ENCODE measurements around the gene HOXA6. TPM values are rescaled to one million over a fixed set of nuclear protein-coding genes. Genes with fewer than 3 reads are reported as not detected.

The HOXA6 gene
- total RNA-seq, 1 experiment from 2014 or later: 3.4 TPM

DNA sequence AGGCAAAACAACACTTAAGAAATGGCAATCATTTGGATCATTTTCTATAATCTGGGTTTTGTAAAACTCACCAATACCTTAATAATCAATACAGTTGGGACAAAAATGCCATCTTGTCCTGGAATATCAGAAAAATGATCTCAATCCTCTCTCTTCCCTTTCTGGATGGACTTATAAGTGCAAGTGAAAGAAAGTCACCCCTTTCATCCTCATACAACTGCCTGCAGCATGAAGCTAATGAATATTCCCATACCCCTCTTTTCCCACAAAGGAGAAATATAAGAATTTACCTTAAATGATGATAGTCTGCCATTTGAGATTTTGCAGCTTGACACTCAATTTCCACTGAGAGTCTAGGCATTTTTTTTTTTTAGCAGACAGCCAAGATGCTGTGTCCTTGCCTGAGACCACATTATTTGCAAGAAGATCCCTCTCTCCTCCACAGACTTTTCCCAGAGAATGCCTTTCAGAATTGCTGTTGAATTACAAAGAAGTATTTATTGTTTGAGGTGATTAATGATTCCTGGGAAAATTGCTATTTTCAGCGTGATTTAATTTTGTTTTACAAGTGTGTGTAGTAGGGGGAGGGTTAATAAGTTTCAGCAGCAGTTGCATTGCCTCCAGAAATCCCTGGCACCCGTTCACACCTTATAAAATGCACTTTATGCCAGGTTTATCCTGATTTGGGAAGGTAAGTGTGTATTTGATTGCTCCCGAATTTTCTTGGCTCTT lies 20.8 kb downstream of the HOXA6 start:
- Histone ChIP-seq H3K4me2 (ENCODE audit: low read depth, low read length, poor library complexity, severe bottlenecking) (no peak overlapping the region), H3K36me3 (ENCODE audit: insufficient read depth, low read length) (no peaks in the 10 kb centered on the region), H3K27me3 (ENCODE audit: low read length) (no peaks in the 10 kb centered on the region), H2AFZ (ENCODE audit: low read length) (no peak overlapping the region), H3K9me2 (replicated peaks; ENCODE audit: insufficient read depth, low read length) (no peaks in the 10 kb centered on the region), H3K9ac (ENCODE audit: low read length) (no peak overlapping the region), H3K27ac (ENCODE audit: low read length) (no peak overlapping the region), H3K4me3 (ENCODE audit: low read length) (no peak overlapping the region), H3K9me3 (ENCODE audit: low read length) (no peaks in the 10 kb centered on the region), H3K4me1 (ENCODE audit: low read length) (peaks cover 9% of the 10 kb centered on the region), H4K20me1 (ENCODE audit: insufficient read depth, low read depth, low read length) (no peaks in the 10 kb centered on the region), H3K79me2 (ENCODE audit: low read length) (no peaks in the 10 kb centered on the region)
- no peak for DNase-seq

DNA sequence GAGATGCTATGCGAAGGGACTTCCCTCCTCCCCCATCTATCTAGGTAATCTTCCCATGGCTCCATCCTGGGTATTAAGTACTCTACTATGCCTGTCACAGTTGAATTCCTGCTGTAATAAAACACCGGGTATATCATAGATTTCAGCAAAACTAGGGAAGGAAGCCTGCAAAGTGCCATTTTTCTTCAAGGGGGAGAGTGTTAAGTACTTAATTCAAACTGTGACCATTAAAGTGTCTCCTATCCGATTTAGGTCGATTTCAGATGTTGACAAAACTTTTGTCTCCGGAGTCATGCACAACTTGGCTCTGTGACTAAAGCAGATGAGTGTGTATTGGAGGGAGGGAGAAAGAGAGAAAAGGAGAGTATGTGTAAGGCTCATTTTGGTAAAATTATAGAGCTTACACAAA lies 21.6 kb downstream of the HOXA6 start:
- H3K9me2 ChIP-seq (replicated peaks; ENCODE audit: insufficient read depth, low read length): no peaks in the 10 kb centered on the region
- H3K36me3 ChIP-seq (ENCODE audit: insufficient read depth, low read length): no peaks in the 10 kb centered on the region
- no peak overlapping the region for H3K9ac ChIP-seq (ENCODE audit: low read length)
- H3K79me2 ChIP-seq (ENCODE audit: low read length): no peaks in the 10 kb centered on the region
- H3K27me3 ChIP-seq (ENCODE audit: low read length): no peaks in the 10 kb centered on the region
- H4K20me1 ChIP-seq (ENCODE audit: insufficient read depth, low read depth, low read length): no peaks in the 10 kb centered on the region
- no peak for DNase-seq
- H3K27ac ChIP-seq (ENCODE audit: low read length): no peak overlapping the region
- H3K4me2 ChIP-seq (ENCODE audit: low read depth, low read length, poor library complexity, severe bottlenecking): no peak overlapping the region
- no peak overlapping the region for H3K4me3 ChIP-seq (ENCODE audit: low read length)
- no peak overlapping the region for H2AFZ ChIP-seq (ENCODE audit: low read length)
- H3K9me3 ChIP-seq (ENCODE audit: low read length): no peaks in the 10 kb centered on the region
- peaks cover 9% of the 10 kb centered on the region for H3K4me1 ChIP-seq (ENCODE audit: low read length)

DNA sequence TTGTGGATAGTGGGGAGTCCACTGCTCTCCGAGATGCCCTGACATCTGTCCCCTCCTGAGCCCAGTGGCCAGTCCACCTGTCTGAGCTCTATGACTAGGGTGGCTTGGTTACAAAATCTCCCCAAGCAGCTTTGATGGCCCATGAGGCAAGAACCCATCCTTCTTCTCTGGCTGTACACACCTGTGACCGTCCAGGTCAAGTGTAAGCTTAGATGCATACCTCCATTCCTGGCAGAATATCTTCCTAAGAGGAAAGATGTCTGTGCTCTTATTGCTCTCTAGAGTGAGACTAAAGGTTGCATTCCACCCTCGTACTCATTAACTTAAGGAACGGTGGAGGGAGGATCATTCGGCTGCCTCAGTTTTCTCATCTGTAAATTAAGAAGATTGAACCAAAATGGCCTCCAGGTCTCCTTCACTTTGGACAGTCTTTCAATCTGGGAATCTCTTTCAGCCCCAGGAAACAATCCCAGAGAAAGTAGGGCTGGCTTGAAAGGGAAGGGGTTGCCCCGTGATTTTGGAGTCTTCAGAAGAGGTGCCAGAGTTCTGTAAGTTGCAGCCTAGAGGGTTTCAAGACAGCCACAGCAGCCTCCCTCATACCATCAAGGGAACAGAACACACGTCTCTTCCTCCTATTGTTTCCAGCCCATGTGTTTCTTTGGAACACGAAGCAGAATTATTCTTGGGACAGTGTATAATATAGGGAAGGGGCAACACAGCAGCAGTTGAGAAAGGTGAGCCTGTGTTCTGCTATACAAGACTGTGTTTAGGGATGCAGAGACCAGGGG lies 22.5 kb downstream of the HOXA6 start:
- Histone ChIP-seq H3K27me3 (ENCODE audit: low read length) (no peaks in the 10 kb centered on the region), H2AFZ (ENCODE audit: low read length) (no peak overlapping the region), H4K20me1 (ENCODE audit: insufficient read depth, low read depth, low read length) (no peaks in the 10 kb centered on the region), H3K9ac (ENCODE audit: low read length) (no peak overlapping the region), H3K36me3 (ENCODE audit: insufficient read depth, low read length) (no peaks in the 10 kb centered on the region), H3K9me3 (ENCODE audit: low read length) (no peaks in the 10 kb centered on the region), H3K27ac (ENCODE audit: low read length) (no peak overlapping the region), H3K9me2 (replicated peaks; ENCODE audit: insufficient read depth, low read length) (no peaks in the 10 kb centered on the region), H3K79me2 (ENCODE audit: low read length) (no peaks in the 10 kb centered on the region), H3K4me1 (ENCODE audit: low read length) (peaks cover 9% of the 10 kb centered on the region), H3K4me2 (ENCODE audit: low read depth, low read length, poor library complexity, severe bottlenecking) (no peak overlapping the region), H3K4me3 (ENCODE audit: low read length) (no peak overlapping the region)
- no peak for DNase-seq

DNA sequence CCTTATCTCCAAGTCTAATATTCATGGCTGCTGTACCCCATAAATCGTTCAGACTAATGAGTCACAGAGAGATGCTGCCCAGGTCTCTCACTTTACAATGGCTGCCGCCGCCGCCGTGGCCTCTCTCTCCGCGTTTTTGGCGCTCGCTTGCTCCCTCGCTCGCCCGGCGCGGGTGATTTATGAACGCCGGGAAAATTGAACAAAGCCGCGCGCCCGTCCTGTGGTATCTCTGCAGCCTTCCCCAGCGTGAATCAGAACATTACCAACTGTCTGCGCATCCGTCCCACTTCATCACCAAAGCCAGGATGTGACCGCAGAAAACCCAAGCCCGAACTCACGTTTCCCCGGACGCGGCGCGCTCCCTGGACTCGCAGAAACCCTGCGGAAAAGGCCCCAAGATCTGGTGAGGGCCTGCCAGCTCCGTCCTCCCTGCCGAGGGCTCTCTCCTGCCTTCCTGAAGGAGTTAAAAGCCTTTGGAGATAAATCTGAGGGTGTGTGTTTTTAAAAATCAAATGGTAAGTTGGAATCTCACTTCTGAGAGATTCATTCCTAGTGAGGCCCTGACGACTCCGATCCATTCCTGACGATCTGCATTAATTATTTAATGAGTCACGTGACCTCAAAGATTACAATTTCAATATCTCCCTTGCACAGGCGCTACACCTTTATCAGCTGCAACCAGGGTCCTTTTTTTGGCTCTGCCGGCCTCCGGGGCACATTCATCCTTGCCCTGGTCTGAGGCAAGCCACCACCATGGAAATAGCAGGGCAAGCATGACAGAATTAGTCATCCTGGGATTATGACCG lies 23.3 kb downstream of the HOXA6 start:
- Histone ChIP-seq H3K9me3 (ENCODE audit: low read length) (no peaks in the 10 kb centered on the region), H3K4me1 (ENCODE audit: low read length) (peaks cover 9% of the 10 kb centered on the region), H3K9me2 (replicated peaks; ENCODE audit: insufficient read depth, low read length) (no peaks in the 10 kb centered on the region), H3K27ac (ENCODE audit: low read length) (no peak overlapping the region), H3K36me3 (ENCODE audit: insufficient read depth, low read length) (no peaks in the 10 kb centered on the region), H3K4me2 (ENCODE audit: low read depth, low read length, poor library complexity, severe bottlenecking) (no peak overlapping the region), H4K20me1 (ENCODE audit: insufficient read depth, low read depth, low read length) (no peaks in the 10 kb centered on the region), H3K79me2 (ENCODE audit: low read length) (no peaks in the 10 kb centered on the region), H2AFZ (ENCODE audit: low read length) (no peak overlapping the region), H3K9ac (ENCODE audit: low read length) (no peak overlapping the region), H3K4me3 (ENCODE audit: low read length) (no peak overlapping the region), H3K27me3 (ENCODE audit: low read length) (no peaks in the 10 kb centered on the region)
- no peak for DNase-seq

DNA sequence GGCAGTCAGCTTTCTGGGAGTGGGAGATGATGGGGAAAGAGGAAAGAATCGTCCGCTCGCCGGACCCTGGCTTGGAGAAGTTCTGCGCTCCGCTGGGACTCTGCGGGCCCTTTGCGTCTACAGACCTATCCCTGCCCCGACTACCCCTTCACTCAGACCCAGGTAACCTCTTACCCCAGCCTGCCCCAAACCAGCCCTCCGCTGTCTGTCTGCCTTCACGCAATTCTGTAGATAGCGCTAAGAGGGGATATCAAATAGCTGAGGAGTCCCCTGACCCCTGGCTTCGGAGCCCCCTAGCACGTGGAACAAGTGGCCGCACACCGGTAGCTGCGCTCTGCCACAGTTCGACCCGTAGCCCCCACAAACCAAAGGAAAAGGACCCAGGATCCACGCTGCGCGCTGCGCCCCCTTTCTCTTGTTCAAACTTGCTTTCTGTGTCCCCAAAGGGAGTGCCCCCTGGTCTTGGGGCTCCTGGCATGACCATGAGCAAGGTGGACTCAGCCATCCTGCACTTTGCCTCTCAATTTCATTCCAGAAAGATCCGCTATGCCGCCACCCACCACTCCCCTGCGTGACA lies 24.0 kb downstream of the HOXA6 start:
- peaks cover 9% of the 10 kb centered on the region for H3K4me1 ChIP-seq (ENCODE audit: low read length)
- no peak overlapping the region for H3K4me3 ChIP-seq (ENCODE audit: low read length)
- no peaks in the 10 kb centered on the region for H4K20me1 ChIP-seq (ENCODE audit: insufficient read depth, low read depth, low read length)
- H2AFZ ChIP-seq (ENCODE audit: low read length): no peak overlapping the region
- no peak overlapping the region for H3K9ac ChIP-seq (ENCODE audit: low read length)
- no peaks in the 10 kb centered on the region for H3K9me2 ChIP-seq (replicated peaks; ENCODE audit: insufficient read depth, low read length)
- no peaks in the 10 kb centered on the region for H3K79me2 ChIP-seq (ENCODE audit: low read length)
- H3K36me3 ChIP-seq (ENCODE audit: insufficient read depth, low read length): no peaks in the 10 kb centered on the region
- H3K9me3 ChIP-seq (ENCODE audit: low read length): no peaks in the 10 kb centered on the region
- H3K4me2 ChIP-seq (ENCODE audit: low read depth, low read length, poor library complexity, severe bottlenecking): no peak overlapping the region
- no peaks in the 10 kb centered on the region for H3K27me3 ChIP-seq (ENCODE audit: low read length)
- H3K27ac ChIP-seq (ENCODE audit: low read length): no peak overlapping the region
- no peak for DNase-seq

DNA sequence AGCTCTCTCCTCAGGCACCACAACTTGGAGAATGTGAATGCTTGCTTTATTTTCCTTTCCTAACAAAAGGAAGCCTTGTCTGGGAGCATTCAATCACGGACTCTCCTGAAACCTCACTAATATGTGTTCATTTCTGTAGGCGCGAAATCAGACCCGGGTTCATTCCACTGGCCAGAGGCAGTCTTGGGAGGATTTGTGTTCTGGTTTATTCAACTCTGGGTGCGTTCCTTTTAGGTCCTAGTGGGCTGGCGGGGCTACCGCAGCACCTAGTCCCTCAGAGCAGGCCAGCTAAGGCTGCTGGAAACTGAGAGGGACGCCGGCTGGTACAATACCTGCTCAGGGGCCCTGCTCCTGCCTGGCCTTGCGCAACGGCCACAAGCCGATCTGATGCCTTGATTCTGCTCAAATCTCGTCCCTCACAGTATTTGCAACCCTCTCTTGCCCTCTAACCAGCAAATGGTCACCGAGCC lies 24.5 kb downstream of the HOXA6 start:
- Histone ChIP-seq H3K79me2 (ENCODE audit: low read length) (no peaks in the 10 kb centered on the region), H3K27me3 (ENCODE audit: low read length) (no peaks in the 10 kb centered on the region)

DNA sequence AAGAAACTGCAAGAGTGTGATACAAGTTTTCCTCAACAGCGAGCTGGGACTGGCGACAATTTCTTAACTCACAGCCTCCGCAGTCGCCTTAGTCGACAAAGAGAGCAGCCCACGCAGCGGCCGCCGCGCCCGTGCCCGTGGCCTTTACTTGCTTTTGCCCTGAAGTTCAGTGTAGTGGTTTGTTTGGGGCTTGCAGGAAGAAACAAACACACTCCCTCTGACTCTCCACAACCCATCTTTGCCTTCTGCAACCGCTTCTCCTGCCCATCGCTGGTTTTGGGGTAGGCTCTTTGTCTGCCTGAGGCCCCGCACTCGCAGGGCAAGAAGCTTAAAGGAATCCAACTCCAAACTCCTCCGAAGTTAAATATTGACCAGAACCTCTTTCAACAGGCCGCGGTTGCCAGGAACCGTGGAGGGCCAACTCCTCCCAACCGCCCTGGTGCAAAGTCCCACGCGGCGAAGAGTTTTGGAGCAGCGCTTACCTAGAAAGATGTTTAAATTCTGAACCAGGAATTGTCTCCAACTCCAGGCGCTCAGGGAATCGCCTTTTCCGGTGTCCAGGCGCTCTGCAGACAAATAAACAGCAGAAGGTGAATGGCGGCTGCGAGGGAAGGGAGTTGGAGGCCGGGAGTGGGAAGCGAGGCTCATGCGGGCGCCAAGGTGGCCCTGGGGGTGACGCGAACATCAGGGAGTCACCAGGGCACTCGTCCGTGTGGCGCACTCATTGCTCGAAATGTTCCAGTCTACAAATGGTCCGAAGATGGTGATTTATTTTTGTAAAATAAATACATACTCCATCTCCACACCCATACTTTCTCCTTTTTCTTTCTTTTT lies 25.3 kb downstream of the HOXA6 start:
- Histone ChIP-seq H3K36me3 (ENCODE audit: insufficient read depth, low read length) (no peaks in the 10 kb centered on the region), H4K20me1 (ENCODE audit: insufficient read depth, low read depth, low read length) (no peaks in the 10 kb centered on the region), H3K79me2 (ENCODE audit: low read length) (no peaks in the 10 kb centered on the region), H3K4me2 (ENCODE audit: low read depth, low read length, poor library complexity, severe bottlenecking) (no peak overlapping the region), H3K27ac (ENCODE audit: low read length) (no peak overlapping the region), H3K9me3 (ENCODE audit: low read length) (no peaks in the 10 kb centered on the region), H3K9me2 (replicated peaks; ENCODE audit: insufficient read depth, low read length) (no peaks in the 10 kb centered on the region), H2AFZ (ENCODE audit: low read length) (no peak overlapping the region), H3K27me3 (ENCODE audit: low read length) (no peaks in the 10 kb centered on the region), H3K4me3 (ENCODE audit: low read length) (no peak overlapping the region), H3K9ac (ENCODE audit: low read length) (no peak overlapping the region), H3K4me1 (ENCODE audit: low read length) (no peaks in the 10 kb centered on the region)
- no peak for DNase-seq

More for the DNA sequence above, 24.5 kb downstream of the HOXA6 start:
- Histone ChIP-seq H2AFZ (ENCODE audit: low read length) (no peak overlapping the region), H3K4me2 (ENCODE audit: low read depth, low read length, poor library complexity, severe bottlenecking) (no peak overlapping the region), H3K36me3 (ENCODE audit: insufficient read depth, low read length) (no peaks in the 10 kb centered on the region), H3K4me3 (ENCODE audit: low read length) (no peak overlapping the region), H3K4me1 (ENCODE audit: low read length) (peaks cover 6% of the 10 kb centered on the region), H4K20me1 (ENCODE audit: insufficient read depth, low read depth, low read length) (no peaks in the 10 kb centered on the region), H3K9me2 (replicated peaks; ENCODE audit: insufficient read depth, low read length) (no peaks in the 10 kb centered on the region), H3K9me3 (ENCODE audit: low read length) (no peaks in the 10 kb centered on the region), H3K27ac (ENCODE audit: low read length) (no peak overlapping the region), H3K9ac (ENCODE audit: low read length) (no peak overlapping the region)
- no peak for DNase-seq
